GM10266 (cell line): ENCODE measurements around the gene HAGH.

Experiments used
- DNase-seq: peaks from one replicate; pipeline ENCODE4 v3.0.0; 2012; ENCODE audit errors: extremely low spot score
- TF ChIP-seq, protein P1 (sequence below): IDR thresholded peaks from 2 replicates; pipeline ENCODE4 v1.5.1; 2012; ENCODE audit warnings: mild to moderate bottlenecking, low read depth; ENCODE audit not compliant: control insufficient read depth, insufficient read depth; ENCODE audit errors: missing control alignments

The HAGH gene

DNA sequence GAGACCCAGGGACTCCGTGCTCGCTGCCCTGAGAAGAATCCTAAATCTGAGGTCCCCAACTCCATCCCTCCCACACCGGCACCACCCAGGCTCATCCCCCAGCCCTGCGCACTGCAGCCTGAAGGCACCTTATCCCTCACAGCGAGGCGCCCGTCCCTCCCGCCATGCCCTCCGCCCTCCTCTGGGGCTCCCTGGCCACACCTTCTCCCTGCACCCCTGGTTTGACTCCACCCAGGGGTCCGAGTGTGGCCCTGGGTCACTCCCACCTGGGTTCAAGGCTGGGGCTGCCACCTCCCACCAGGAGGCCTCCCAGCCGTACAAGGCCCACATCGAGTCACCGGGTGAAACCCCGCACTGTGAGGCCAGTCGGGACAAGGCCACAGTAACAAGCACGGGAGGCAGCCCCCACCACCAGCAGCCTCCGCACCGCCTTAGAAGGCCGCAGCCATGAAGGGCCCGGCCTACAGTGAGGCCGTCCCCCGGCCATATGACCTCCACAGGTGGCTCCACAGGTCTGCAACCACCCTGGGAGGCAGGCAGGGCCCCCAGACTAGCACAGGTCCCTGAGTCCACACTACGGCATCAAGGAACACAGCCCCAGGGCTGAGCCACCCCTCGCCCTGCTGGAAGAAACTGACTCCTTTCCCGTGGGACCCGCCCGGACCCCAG is 8.3 kb downstream of the HAGH start:
- TF ChIP-seq, protein P1, sequence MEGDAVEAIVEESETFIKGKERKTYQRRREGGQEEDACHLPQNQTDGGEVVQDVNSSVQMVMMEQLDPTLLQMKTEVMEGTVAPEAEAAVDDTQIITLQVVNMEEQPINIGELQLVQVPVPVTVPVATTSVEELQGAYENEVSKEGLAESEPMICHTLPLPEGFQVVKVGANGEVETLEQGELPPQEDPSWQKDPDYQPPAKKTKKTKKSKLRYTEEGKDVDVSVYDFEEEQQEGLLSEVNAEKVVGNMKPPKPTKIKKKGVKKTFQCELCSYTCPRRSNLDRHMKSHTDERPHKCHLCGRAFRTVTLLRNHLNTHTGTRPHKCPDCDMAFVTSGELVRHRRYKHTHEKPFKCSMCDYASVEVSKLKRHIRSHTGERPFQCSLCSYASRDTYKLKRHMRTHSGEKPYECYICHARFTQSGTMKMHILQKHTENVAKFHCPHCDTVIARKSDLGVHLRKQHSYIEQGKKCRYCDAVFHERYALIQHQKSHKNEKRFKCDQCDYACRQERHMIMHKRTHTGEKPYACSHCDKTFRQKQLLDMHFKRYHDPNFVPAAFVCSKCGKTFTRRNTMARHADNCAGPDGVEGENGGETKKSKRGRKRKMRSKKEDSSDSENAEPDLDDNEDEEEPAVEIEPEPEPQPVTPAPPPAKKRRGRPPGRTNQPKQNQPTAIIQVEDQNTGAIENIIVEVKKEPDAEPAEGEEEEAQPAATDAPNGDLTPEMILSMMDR: no peak
- DNase-seq: no peak

DNA sequence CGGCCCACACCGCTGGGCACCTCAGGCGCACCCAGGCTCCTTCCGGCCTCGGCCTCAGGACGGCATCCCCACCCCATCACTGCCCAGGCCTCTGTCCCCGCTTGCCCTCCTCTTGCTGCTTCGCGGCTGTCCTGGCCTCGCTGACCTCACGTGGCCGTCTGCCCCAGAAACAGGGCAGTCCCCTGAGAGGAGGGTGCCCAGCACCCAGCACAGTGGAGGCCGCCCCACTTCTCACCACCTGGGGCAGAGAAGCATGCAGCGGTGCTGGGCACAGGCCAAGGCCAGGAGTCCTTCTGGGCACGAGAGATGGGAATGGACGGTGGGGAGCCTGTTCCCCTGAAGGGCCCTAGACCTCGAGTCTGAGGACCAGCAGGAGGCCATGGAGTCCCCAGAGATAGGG is 8.9 kb downstream of the HAGH start:
- DNase-seq: no peak
- TF ChIP-seq, protein P1: no peak

DNA sequence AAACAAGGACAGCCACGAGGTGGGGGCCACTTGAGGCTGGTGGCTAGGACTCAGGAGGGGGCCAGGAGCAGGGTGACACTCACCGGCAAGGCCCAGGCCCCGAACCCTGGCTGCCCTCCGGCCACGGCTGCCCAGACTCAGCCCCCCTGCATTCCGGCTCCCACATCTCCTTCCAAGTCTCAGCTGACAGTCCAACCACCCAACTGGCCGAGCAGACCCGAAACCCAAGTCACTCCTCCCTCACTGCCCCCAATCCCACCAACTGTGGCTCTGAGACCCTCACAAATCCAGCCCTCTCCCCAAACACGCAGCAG is 9.4 kb downstream of the HAGH start:
- DNase-seq: no peak

DNA sequence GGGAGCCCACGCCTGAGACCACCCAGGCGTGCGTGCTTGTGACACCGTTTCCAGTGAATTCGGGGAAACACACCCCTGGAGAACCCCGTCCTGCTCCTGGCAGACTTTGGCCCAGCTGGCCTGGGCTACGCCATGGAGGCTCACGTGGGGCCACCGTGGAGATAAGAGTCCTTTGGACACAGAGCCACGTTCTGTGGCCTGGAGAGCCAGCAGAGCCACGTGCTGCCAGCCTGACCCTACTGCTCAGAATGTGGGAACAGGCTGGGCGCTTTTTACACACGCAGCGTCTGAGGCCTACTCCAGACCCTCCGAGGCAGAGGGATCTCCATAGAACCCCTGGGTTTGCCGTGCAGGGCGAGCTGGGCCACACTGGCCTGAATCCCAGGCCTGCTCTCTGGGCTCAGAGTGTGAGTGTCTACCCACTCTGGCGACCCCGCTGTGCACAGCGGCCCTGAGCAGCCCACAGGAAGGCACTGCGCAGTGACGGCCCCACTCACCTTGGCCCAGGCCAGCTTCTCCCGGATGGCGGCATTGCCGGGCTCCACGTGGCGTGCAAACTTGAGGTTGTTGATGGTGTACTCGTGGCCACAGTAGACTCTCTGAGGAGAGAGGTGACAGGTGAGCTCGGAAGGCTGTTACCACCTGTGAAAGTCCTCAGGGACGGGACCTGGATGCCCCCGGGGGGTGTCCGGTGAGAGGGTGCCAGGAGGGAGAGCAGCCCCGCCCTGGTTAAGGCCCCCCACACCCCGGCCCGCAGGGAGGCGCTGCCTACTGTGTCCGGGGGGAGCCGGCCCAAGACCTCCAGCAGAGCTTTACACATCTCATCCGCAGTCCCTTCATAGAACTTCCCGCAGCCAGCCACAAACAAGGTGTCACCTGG is 10.0 kb downstream of the HAGH start:
- no peak for DNase-seq
- TF ChIP-seq, protein P1: no peak

More for the DNA sequence above, 9.4 kb downstream of the HAGH start:
- TF ChIP-seq, protein P1: no peak

DNA sequence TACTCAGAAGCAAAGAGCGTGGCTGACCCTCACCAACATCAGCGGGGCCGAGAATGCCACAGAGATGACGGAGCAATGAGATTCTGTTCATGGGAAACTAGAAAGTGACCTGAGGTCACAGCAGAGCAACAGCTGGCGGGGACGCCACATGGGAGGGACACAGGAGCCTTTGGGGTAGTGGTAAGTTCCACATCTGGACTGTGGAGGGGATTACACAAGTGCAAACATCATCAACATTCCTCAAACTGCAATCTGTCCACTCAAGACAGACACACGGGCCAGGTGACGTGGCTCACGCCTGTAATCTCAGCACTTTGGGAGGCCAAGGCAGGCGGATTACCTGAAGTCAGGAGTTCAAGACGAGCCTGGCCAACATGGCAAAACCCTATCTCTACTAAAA is 11.2 kb downstream of the HAGH start:
- DNase-seq: no peak
- TF ChIP-seq, protein P1: no peak

DNA sequence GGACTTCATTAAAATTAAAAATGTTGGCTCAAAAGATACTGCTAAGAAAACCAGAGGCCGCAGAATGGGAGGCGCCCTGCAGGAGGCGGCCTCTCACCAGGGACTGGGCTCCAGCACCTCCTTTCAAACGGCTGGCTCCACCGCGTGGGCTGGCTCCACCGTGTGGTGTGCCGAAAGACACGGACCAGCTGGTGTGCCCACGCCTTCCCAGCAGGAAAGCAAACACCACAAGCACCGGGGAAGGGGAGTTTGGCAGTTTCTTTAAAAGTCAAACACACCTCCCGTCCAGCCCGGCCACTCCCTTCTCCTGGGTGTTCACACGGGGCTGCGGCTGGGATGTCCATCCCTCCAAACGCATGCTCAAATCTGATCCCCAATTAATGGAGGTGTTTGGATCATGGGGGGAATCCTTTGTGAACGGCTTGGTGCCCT is 13.9 kb downstream of the HAGH start:
- TF ChIP-seq, protein P1: no peak
- DNase-seq: no peak

DNA sequence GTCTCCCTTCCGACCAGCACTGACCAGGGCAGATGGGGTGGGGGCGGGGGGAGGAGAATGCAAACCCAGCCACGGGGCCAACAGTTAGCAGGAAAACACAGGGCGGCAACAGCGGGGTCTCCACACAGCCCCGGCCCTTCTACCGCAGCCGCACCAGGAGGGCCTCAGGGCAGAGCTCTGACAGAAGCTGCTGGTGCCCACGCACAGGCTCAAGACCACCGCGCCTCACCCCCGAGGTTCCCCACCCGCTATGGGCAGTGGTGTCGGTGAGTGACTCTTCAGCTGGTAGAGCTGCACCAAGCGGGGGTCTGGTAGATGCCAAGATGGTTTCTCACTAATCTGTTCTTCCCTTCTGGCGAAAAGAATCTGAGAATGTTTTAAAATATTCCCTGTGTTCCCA is 16.1 kb downstream of the HAGH start:
- TF ChIP-seq, protein P1: no peak
- no peak for DNase-seq
